ENCODE data around the gene EHBP1.
A peak's percentile ranks its signal among the peaks of the same experiment; 100 is the strongest.
"Not testable (repeated sequence)": the region's sequence is repeated elsewhere in the genome, so short reads cannot be mapped to it uniquely, and the experiment has no call there.

EHBP1 gene

DNA sequence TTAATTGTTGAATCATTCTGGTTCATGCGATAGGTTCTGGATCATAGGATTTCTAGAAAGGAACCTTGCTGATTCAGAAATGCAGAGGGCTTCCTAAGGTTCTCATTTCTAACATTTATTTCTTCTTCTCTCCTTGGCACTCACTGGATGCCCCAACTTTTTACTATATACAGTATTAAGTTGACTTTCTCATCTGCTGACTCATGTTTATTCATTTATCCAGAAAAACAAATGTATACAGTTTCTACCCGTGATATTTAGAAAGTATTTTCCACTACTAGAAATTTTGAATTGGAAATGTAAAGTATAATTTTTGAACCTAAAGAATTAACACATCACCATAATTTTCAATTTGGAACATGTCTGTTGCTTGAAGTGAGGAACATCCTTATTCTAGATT, 312.9 kb downstream of the EHBP1 start:
- H3K36me3 ChIP-seq (ENCODE audit: control insufficient read depth, insufficient read depth, low read length) = no peaks in the 10 kb centered on the region
- H3K4me1 ChIP-seq (ENCODE audit: control insufficient read depth, insufficient read depth, low read length) = peaks cover 5% of the 10 kb centered on the region
- H3K9ac ChIP-seq (ENCODE audit: low read depth, low read length) = no peak overlapping the region
- no peaks in the 10 kb centered on the region for H3K27me3 ChIP-seq (ENCODE audit: control insufficient read depth, insufficient read depth, low read length)
- H3K9me3 ChIP-seq (ENCODE audit: control insufficient read depth, insufficient read depth, low read length) = no peaks in the 10 kb centered on the region
- H3K4me3 ChIP-seq (ENCODE audit: low read depth, low read length) = no peak overlapping the region

DNA sequence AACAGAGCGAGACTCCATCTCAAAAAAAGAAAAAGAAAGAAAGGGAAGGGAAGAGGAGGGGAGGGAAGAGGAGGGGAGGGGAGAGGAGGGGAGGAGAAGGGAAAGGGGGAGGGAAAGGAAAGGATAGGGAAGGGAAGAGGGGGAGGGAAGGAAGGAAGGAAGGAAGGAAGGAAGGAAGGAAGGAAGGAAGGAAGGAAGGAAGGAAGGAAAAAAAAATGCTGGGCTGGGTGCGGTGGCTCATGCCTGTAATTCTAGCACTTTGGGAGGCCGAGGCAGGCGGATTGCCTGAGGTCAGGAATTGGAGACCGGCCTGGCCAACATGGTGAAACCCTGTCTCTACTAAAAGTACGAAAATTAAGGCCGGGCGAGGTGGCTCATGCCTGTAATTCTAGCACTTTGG, 314.2 kb downstream of the EHBP1 start:
- not testable (repeated sequence) for H3K9ac ChIP-seq (ENCODE audit: low read depth, low read length); H3K4me3 ChIP-seq (ENCODE audit: low read depth, low read length); H3K9me3 ChIP-seq (ENCODE audit: control insufficient read depth, insufficient read depth, low read length); H3K27me3 ChIP-seq (ENCODE audit: control insufficient read depth, insufficient read depth, low read length); H3K36me3 ChIP-seq (ENCODE audit: control insufficient read depth, insufficient read depth, low read length); H3K4me1 ChIP-seq (ENCODE audit: control insufficient read depth, insufficient read depth, low read length)

DNA sequence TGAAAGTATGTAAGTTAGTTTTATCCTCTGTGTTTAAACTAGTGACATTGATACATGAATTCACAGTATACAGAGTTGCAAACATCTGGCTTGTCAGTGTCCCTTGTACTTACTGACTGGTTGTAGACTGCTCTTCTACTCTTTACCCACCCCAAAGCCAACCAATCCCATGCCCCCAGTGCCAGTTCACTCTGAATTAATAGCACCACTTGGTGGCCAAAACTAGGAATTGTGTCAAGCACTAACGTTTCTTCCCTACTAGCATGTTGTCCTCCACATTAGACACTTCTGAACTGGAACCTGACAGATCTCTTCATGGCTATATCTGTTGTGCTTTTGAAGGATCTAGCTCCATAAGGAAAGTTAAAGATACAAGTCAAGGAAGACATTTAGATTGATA, 317.9 kb downstream of the EHBP1 start:
- no peaks in the 10 kb centered on the region for H3K9me3 ChIP-seq (ENCODE audit: control insufficient read depth, insufficient read depth, low read length)
- H3K27me3 ChIP-seq (ENCODE audit: control insufficient read depth, insufficient read depth, low read length) = no peaks in the 10 kb centered on the region
- H3K4me1 ChIP-seq (ENCODE audit: control insufficient read depth, insufficient read depth, low read length) = no peaks in the 10 kb centered on the region
- H3K4me3 ChIP-seq (ENCODE audit: low read depth, low read length) = no peak overlapping the region
- H3K9ac ChIP-seq (ENCODE audit: low read depth, low read length) = no peak overlapping the region
- no peaks in the 10 kb centered on the region for H3K36me3 ChIP-seq (ENCODE audit: control insufficient read depth, insufficient read depth, low read length)

DNA sequence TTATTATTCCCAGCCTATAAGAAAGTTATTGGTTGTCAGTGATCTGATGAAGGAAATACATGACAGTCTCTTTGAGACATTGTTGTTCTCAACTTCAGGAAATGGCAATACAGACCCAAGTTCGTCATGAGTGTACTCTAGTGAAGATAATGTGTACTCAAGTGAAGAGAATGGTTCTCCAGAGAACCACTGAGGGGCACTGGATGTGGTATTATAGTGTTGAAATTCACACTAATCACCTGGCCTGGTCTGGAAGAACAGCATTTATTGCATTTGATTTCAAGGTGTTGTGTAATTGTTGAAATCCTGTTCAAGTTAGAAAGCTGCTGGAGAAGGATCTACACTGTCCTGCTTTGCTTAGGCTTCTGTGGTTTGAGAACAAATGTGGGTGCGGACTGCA, 321.7 kb downstream of the EHBP1 start:
- Histone ChIP-seq H3K4me1 (ENCODE audit: control insufficient read depth, insufficient read depth, low read length) (no peaks in the 10 kb centered on the region), H3K36me3 (ENCODE audit: control insufficient read depth, insufficient read depth, low read length) (no peaks in the 10 kb centered on the region), H3K4me3 (ENCODE audit: low read depth, low read length) (no peak overlapping the region), H3K9me3 (ENCODE audit: control insufficient read depth, insufficient read depth, low read length) (no peaks in the 10 kb centered on the region), H3K27me3 (ENCODE audit: control insufficient read depth, insufficient read depth, low read length) (no peaks in the 10 kb centered on the region), H3K9ac (ENCODE audit: low read depth, low read length) (no peak overlapping the region)

DNA sequence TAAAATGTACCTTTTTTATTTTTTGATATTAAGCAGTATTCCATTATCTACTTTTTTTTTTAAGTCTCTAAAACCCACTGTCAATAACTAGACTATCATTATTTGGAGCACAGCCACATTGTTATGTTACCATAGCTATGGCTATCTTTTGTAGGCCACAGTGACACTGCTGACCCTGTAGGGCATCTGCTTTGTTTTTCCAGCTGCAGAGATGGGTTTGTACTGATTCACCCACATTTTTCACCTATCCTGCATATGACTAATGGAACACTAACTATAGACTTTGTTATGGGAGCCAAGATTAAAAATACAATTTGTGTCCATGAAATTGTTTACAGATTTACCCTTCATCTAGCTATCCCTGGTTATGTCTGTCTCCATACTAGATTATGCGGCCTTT, 323.5 kb downstream of the EHBP1 start:
- no peaks in the 10 kb centered on the region for H3K4me1 ChIP-seq (ENCODE audit: control insufficient read depth, insufficient read depth, low read length)
- H3K9me3 ChIP-seq (ENCODE audit: control insufficient read depth, insufficient read depth, low read length) = no peaks in the 10 kb centered on the region
- no peaks in the 10 kb centered on the region for H3K27me3 ChIP-seq (ENCODE audit: control insufficient read depth, insufficient read depth, low read length)
- H3K4me3 ChIP-seq (ENCODE audit: low read depth, low read length) = no peak overlapping the region
- no peaks in the 10 kb centered on the region for H3K36me3 ChIP-seq (ENCODE audit: control insufficient read depth, insufficient read depth, low read length)
- no peak overlapping the region for H3K9ac ChIP-seq (ENCODE audit: low read depth, low read length)

DNA sequence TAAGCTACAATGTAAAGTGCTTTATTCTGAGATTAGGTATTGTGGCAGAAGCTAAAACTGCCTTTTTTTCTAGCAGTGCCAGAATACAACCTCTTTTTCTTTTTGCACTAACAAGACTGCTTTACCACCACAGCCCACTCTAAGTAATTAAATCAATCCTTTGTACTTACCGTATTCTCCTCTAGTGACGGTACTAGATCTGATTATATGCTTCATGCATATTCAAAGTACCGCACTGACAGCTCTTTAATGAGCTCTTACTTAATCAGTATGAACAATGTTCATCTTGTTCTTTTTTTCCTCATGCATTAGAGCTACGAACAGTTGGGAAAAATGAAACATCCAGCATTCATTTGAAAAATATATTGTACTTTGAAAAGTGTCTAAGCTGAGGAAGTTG, 329.0 kb downstream of the EHBP1 start:
- Histone ChIP-seq H3K9ac (ENCODE audit: low read depth, low read length) (no peak overlapping the region), H3K4me3 (ENCODE audit: low read depth, low read length) (no peak overlapping the region), H3K4me1 (ENCODE audit: control insufficient read depth, insufficient read depth, low read length) (no peaks in the 10 kb centered on the region), H3K27me3 (ENCODE audit: control insufficient read depth, insufficient read depth, low read length) (no peaks in the 10 kb centered on the region), H3K9me3 (ENCODE audit: control insufficient read depth, insufficient read depth, low read length) (no peaks in the 10 kb centered on the region), H3K36me3 (ENCODE audit: control insufficient read depth, insufficient read depth, low read length) (no peaks in the 10 kb centered on the region)

DNA sequence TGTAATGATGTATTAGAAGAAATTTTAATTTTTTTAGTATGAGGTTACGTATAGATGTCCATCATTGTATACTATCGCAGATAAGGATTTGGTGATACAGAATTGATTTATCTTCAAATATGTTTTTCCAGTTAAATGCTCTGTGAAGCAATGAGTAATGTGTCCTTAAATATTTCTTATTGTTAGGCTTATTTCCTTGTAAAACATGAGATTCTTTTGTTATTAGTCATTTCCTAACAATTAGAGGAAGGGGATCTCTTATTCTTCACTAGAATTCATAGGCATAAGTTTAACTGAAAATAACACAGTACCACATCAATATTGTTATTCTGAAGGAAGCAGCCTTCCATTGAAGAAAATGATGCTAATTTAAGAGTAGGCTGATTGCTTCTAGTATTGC, 329.7 kb downstream of the EHBP1 start:
- H3K9me3 ChIP-seq (ENCODE audit: control insufficient read depth, insufficient read depth, low read length) = no peaks in the 10 kb centered on the region
- no peak overlapping the region for H3K9ac ChIP-seq (ENCODE audit: low read depth, low read length)
- no peak overlapping the region for H3K4me3 ChIP-seq (ENCODE audit: low read depth, low read length)
- H3K27me3 ChIP-seq (ENCODE audit: control insufficient read depth, insufficient read depth, low read length) = no peaks in the 10 kb centered on the region
- no peaks in the 10 kb centered on the region for H3K36me3 ChIP-seq (ENCODE audit: control insufficient read depth, insufficient read depth, low read length)
- no peaks in the 10 kb centered on the region for H3K4me1 ChIP-seq (ENCODE audit: control insufficient read depth, insufficient read depth, low read length)

DNA sequence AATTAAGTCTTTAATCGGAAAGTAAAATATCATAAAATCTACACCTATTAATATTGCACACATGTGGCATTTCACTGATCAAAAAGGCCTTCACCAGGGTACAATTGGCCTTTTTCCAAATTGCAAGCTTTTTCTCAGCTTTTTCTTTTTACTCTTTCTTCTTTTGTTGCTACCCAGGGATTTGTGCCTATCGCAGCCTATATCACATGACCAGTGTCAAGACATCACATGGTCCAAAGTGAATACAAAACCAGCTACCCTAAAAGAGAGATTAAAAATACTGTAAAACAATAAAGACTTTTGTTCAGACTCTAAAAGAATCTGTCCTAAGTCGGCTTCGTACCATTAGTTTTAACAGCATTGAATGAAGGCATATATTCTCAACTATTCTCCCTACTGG, 330.1 kb downstream of the EHBP1 start:
- H3K4me1 ChIP-seq (ENCODE audit: control insufficient read depth, insufficient read depth, low read length) = no peaks in the 10 kb centered on the region
- H3K9ac ChIP-seq (ENCODE audit: low read depth, low read length) = no peak overlapping the region
- H3K27me3 ChIP-seq (ENCODE audit: control insufficient read depth, insufficient read depth, low read length) = no peaks in the 10 kb centered on the region

DNA sequence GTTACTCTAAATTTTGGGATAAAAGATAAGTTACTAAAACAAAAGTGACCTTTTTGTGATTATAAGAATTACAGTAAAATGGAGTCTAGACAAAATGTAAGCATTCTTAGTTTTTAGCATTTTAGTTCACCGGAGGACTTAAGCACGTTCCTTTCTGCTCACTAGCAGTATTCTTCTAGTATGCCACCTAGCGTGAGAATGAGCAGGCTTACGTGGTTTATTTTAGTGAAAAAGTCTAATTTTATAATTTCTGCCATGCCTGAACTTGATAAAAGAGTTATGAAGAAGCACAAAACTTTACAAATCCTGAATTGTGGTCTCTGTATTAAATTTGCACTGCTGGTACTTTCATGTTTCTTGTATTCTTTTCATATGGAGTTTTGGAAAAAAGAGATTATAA, 332.5 kb downstream of the EHBP1 start:
- H3K4me3 ChIP-seq (ENCODE audit: low read depth, low read length) = no peak overlapping the region
- no peaks in the 10 kb centered on the region for H3K27me3 ChIP-seq (ENCODE audit: control insufficient read depth, insufficient read depth, low read length)
- no peaks in the 10 kb centered on the region for H3K9me3 ChIP-seq (ENCODE audit: control insufficient read depth, insufficient read depth, low read length)
- no peak overlapping the region for H3K9ac ChIP-seq (ENCODE audit: low read depth, low read length)
- no peaks in the 10 kb centered on the region for H3K4me1 ChIP-seq (ENCODE audit: control insufficient read depth, insufficient read depth, low read length)
- H3K36me3 ChIP-seq (ENCODE audit: control insufficient read depth, insufficient read depth, low read length) = no peaks in the 10 kb centered on the region

More for the DNA sequence above, 330.1 kb downstream of the EHBP1 start:
- H3K36me3 ChIP-seq (ENCODE audit: control insufficient read depth, insufficient read depth, low read length) = no peaks in the 10 kb centered on the region
- no peaks in the 10 kb centered on the region for H3K9me3 ChIP-seq (ENCODE audit: control insufficient read depth, insufficient read depth, low read length)
- H3K4me3 ChIP-seq (ENCODE audit: low read depth, low read length) = no peak overlapping the region

DNA sequence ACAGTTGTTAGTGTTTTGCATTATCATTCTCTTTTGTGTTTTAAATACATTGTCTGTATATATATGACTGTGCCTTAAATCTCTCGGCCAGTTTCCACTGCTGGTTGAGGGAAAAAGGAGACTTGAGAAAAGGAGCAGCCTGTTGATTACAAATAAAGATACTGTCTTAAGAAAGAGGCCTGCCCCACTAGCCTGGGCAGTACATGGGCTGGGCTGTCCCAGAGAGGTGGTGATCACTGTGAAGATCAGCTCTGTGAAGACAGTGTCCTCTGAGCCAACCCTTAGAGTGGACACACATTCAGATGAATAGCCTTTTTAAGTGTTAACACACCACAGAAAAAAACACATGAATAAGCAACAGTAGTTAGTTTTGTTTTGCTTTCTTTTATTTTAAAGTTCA, 335.1 kb downstream of the EHBP1 start:
- H3K27me3 ChIP-seq (ENCODE audit: control insufficient read depth, insufficient read depth, low read length) = peaks cover 5% of the 10 kb centered on the region
- no peak overlapping the region for H3K4me3 ChIP-seq (ENCODE audit: low read depth, low read length)
- H3K9me3 ChIP-seq (ENCODE audit: control insufficient read depth, insufficient read depth, low read length) = no peaks in the 10 kb centered on the region
- H3K36me3 ChIP-seq (ENCODE audit: control insufficient read depth, insufficient read depth, low read length) = no peaks in the 10 kb centered on the region
- no peak overlapping the region for H3K9ac ChIP-seq (ENCODE audit: low read depth, low read length)
- H3K4me1 ChIP-seq (ENCODE audit: control insufficient read depth, insufficient read depth, low read length) = peaks cover 7% of the 10 kb centered on the region

GRCh38 chr2:63041592-63041991, 336.1 kb downstream of the EHBP1 start:
- Histone ChIP-seq H3K4me3 (ENCODE audit: low read depth, low read length) (no peak overlapping the region), H3K9me3 (ENCODE audit: control insufficient read depth, insufficient read depth, low read length) (no peaks in the 10 kb centered on the region), H3K36me3 (ENCODE audit: control insufficient read depth, insufficient read depth, low read length) (no peaks in the 10 kb centered on the region), H3K27me3 (ENCODE audit: control insufficient read depth, insufficient read depth, low read length) (peaks cover 15% of the 10 kb centered on the region), H3K4me1 (ENCODE audit: control insufficient read depth, insufficient read depth, low read length) (peaks cover 18% of the 10 kb centered on the region), H3K9ac (ENCODE audit: low read depth, low read length) (no peak overlapping the region)

GRCh38 chr2:63044362-63045327, 339.1 kb downstream of the EHBP1 start:
- Histone ChIP-seq H3K4me1 (ENCODE audit: control insufficient read depth, insufficient read depth, low read length) (peaks cover 24% of the 10 kb centered on the region), H3K4me3 (ENCODE audit: low read depth, low read length) (peak overlapping the region; percentile 45), H3K9me3 (ENCODE audit: control insufficient read depth, insufficient read depth, low read length) (no peaks in the 10 kb centered on the region), H3K27me3 (ENCODE audit: control insufficient read depth, insufficient read depth, low read length) (peaks cover 45% of the 10 kb centered on the region), H3K36me3 (ENCODE audit: control insufficient read depth, insufficient read depth, low read length) (no peaks in the 10 kb centered on the region), H3K9ac (ENCODE audit: low read depth, low read length) (no peak overlapping the region)
